DND-41 (cell line): ENCODE data around the gene OGFOD2.

Experiments
- ATAC-seq: fragments of 200-7000 bp; cut with Tn5 transposase; 3 replicates; pipeline ENCODE4 v1.9.1; 2021; ENCODE audit warnings: low read depth; ENCODE audit not compliant: insufficient read depth
- DNase-seq: peaks from one replicate; pipeline ENCODE4 v3.0.0-alpha.2; 2020
- H2AFZ ChIP-seq: 2 replicates; pipeline ENCODE4 v1.6.0; 2012; ENCODE audit warnings: low read depth, low read length
- H3K27ac ChIP-seq: 2 replicates; pipeline ENCODE4 v1.5.1; 2012; ENCODE audit warnings: low read length, inconsistent platforms
- H3K27me3 ChIP-seq: fragments of 200-600 bp; sonication (generic); 2 replicates; pipeline ENCODE4 v1.6.0; 2012; ENCODE audit warnings: low read length, mild to moderate bottlenecking, inconsistent platforms; ENCODE audit not compliant: insufficient read depth, poor library complexity
- H3K36me3 ChIP-seq: 2 replicates; pipeline ENCODE4 v1.5.1; 2012; ENCODE audit warnings: low read length, inconsistent platforms; ENCODE audit not compliant: insufficient read depth
- H3K4me1 ChIP-seq: 2 replicates; pipeline ENCODE4 v1.5.1; 2012; ENCODE audit warnings: mild to moderate bottlenecking, low read length; ENCODE audit not compliant: insufficient read depth
- H3K4me2 ChIP-seq: 2 replicates; pipeline ENCODE4 v1.6.0; 2012; ENCODE audit warnings: mild to moderate bottlenecking, moderate library complexity, low read length, inconsistent platforms; ENCODE audit not compliant: insufficient read depth
- H3K4me3 ChIP-seq, 2 experiments: fragments of 200-600 bp in 1 of 2; shearing (Covaris generic) in 1 of 2; 2 replicates each; pipeline ENCODE4 v1.5.1; 2012 to 2016; ENCODE audit warnings: inconsistent platforms in 2 of 2, low read length in 2 of 2, mild to moderate bottlenecking in 2 of 2, low read depth in 1 of 2, moderate library complexity in 1 of 2
- H3K79me2 ChIP-seq: 2 replicates; pipeline ENCODE4 v1.6.0; 2012; ENCODE audit warnings: low read length, inconsistent platforms; ENCODE audit not compliant: insufficient read depth
- H3K9ac ChIP-seq: 2 replicates; pipeline ENCODE4 v1.6.0; 2012; ENCODE audit warnings: low read depth, mild to moderate bottlenecking, inconsistent platforms, low read length, moderate library complexity
- H3K9me3 ChIP-seq: 2 replicates; pipeline ENCODE4 v1.5.1; 2012; ENCODE audit warnings: low read length, moderate library complexity, mild to moderate bottlenecking, inconsistent platforms; ENCODE audit not compliant: insufficient read depth, severe bottlenecking
- H4K20me1 ChIP-seq: 2 replicates; pipeline ENCODE4 v1.6.0; 2012; ENCODE audit warnings: low read length; ENCODE audit not compliant: insufficient read depth
- CTCF ChIP-seq: IDR thresholded peaks from 2 replicates; pipeline ENCODE4 v1.5.1; 2012; ENCODE audit warnings: borderline replicate concordance, low read length, moderate library complexity, mild to moderate bottlenecking; ENCODE audit not compliant: poor library complexity, severe bottlenecking; ENCODE audit errors: extremely low read depth
- EZH2 ChIP-seq: IDR thresholded peaks from 3 replicates; pipeline ENCODE4 v1.6.1; 2012; ENCODE audit warnings: borderline replicate concordance, low read depth, mild to moderate bottlenecking, moderate library complexity, low read length, inconsistent platforms; ENCODE audit not compliant: severe bottlenecking

The OGFOD2 gene

GRCh38 chr12:122981587-122982476 is 6.8 kb downstream of the OGFOD2 start:
- Histone ChIP-seq H3K27me3 (no peaks in the 10 kb centered on the region), H3K4me2 (peak overlapping the region; percentile 89), H3K9ac (peak overlapping the region; percentile 93), H3K4me3 (peak overlapping the region; percentile 57 to 86), H2AFZ (no peak overlapping the region), H3K79me2 (peaks cover 51% of the 10 kb centered on the region), H4K20me1 (peaks cover 24% of the 10 kb centered on the region), H3K9me3 (no peaks in the 10 kb centered on the region), H3K27ac (peak overlapping the region; percentile 88), H3K4me1 (peaks cover 57% of the 10 kb centered on the region), H3K36me3 (peaks cover 45% of the 10 kb centered on the region)
- no peak for TF ChIP-seq EZH2
- no peak for TF ChIP-seq CTCF
- DNase-seq (no peak), ATAC-seq (no peak)

DNA sequence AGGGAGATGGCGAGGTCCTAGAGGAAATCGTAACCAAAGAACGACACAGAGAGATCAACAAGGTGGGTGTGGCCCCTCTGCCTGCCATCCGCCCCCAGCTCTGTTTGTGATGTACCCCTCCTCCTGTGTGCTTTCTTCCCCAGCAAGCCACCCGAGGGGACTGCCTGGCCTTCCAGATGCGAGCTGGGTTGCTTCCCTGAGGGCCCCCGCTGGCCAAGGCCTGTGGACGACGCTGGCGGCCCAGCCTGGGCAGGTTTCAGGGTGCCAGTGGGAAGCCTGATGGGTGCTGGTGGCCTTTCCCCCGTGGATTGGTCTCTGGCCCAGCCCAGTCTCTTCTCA is 7.4 kb downstream of the OGFOD2 start:
- Histone ChIP-seq H3K36me3 (peaks cover 40% of the 10 kb centered on the region), H3K27ac (no peak overlapping the region), H3K9me3 (no peaks in the 10 kb centered on the region), H4K20me1 (peaks cover 24% of the 10 kb centered on the region), H3K79me2 (peaks cover 45% of the 10 kb centered on the region), H3K4me3 (peak overlapping the region in 1 of 2 experiments; percentile 86; a peak in 1 of 4 replicates), H3K4me1 (peaks cover 51% of the 10 kb centered on the region), H3K27me3 (no peaks in the 10 kb centered on the region), H2AFZ (no peak overlapping the region), H3K9ac (peak overlapping the region; percentile 93), H3K4me2 (peak overlapping the region; percentile 89)
- ATAC-seq (no peak), DNase-seq (no peak)
- TF ChIP-seq EZH2 (no peak), CTCF (no peak)

DNA sequence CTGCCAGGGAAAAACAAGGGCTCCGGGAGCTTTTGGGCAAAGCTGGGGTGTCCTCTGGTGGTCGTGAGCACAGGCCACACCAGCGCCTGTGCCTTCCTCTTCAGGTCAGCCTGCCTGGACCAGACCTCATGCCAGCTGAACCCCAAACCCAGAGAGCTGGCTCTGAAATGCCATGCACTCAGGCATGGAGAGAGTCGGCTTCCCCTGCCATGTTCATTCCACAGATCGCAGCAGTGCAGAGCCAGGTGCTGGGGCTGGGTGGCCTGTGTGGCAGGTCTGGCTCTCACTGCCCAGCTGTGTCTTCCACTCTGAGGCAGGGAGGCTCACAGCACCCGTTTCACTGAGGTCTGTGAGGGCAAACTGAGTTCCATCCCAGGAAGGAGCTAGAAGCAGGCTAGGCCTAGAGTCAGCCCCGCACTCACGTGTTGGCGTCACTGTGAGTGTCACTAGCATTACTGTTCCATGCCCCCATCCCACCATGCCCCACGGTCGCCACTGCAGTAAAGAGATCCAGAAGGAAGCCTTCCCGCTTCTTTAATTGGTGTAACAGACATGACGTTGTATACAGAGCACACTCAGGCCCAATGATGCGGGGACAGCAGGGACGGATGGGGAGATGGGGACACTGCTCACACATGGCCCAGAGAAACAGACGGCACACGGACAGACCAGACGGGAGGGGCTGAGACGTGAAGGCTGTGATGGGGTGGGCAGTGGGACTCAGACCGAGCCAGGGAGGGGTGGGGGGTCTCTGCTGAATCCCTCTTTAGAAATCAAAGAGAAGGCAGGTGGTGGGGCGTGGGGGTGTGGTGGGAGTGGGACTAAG is 8.1 kb downstream of the OGFOD2 start:
- DNase-seq (no peak), ATAC-seq (no peak)
- Histone ChIP-seq H3K9me3 (no peaks in the 10 kb centered on the region), H3K27ac (no peak overlapping the region), H3K9ac (no peak overlapping the region), H3K4me2 (peak overlapping the region; percentile 89), H3K79me2 (peaks cover 38% of the 10 kb centered on the region), H3K27me3 (no peaks in the 10 kb centered on the region), H3K4me1 (peaks cover 44% of the 10 kb centered on the region), H3K4me3 (0 out of 4 replicates have a peak overlapping the region, but pooled peaks of 1 of the 2 experiments have one; percentile 86), H3K36me3 (peaks cover 33% of the 10 kb centered on the region), H2AFZ (no peak overlapping the region), H4K20me1 (peaks cover 24% of the 10 kb centered on the region)
- TF ChIP-seq EZH2, result no peak
- TF ChIP-seq CTCF, result no peak
